ENCODE data around the gene RASL10A. TPM values are rescaled to one million over a fixed set of nuclear protein-coding genes. Genes with fewer than 3 reads are reported as not detected.

Gene RASL10A
- total and polyA plus RNA-seq, 2 experiments from 2014 or later, result 1.6 to 3.0 TPM

DNA sequence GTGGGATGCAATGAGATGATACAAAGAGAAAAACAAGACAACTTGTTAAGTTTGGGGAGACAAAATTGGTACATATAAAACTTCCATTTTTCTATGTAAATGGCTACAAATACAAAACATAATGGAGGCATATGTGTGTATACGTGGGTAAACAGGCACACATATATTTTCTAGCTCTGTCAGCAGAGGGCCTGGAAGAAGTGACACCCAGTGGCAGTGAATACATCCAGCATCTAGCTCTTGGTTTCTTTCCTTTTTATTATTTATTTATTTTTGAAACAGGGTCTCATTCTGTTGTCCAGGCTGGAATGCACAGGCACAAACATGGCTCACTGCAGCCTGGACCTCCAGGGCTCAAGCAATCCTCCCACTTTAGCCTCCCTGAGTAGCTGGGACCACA, 5.0 kb upstream of the RASL10A start:
- Histone ChIP-seq H3K4me3 (no peak overlapping the region), H3K36me3 (ENCODE audit: insufficient read depth) (no peaks in the 10 kb centered on the region), H3K9me2 (ENCODE audit: insufficient read depth) (no peaks in the 10 kb centered on the region), H3K79me2 (replicated peaks; ENCODE audit: insufficient read depth) (no peaks in the 10 kb centered on the region), H4K20me1 (replicated peaks; ENCODE audit: insufficient read depth) (no peaks in the 10 kb centered on the region), H3F3A (replicated peaks; ENCODE audit: low read depth) (0 out of 2 replicates have a peak, but pooled peaks cover 9% of the 10 kb centered on the region), H2AFZ (no peak overlapping the region), H3K4me2 (no peak overlapping the region), H3K27me3 (ENCODE audit: insufficient read depth) (peaks cover 24% of the 10 kb centered on the region), H3K4me1 (ENCODE audit: insufficient read depth) (no peaks in the 10 kb centered on the region), H3K27ac (ENCODE audit: low read depth) (no peak overlapping the region)
- Mint-ChIP-seq H3K4me1 (peaks cover 3% of the 10 kb centered on the region; the same call in 1 of the 3 replicates), H3K36me3 (ENCODE audit: low read depth) (no peaks in the 10 kb centered on the region; the same call in 2 of the 3 replicates), H3K27ac (no peak overlapping the region), H3K27me3 (ENCODE audit: insufficient read depth, low read depth, poor library complexity) (peaks cover 26% of the 10 kb centered on the region), H3K4me3 (no peak overlapping the region), H3K9me3 (peaks cover 6% of the 10 kb centered on the region)
- TF ChIP-seq, protein P1, sequence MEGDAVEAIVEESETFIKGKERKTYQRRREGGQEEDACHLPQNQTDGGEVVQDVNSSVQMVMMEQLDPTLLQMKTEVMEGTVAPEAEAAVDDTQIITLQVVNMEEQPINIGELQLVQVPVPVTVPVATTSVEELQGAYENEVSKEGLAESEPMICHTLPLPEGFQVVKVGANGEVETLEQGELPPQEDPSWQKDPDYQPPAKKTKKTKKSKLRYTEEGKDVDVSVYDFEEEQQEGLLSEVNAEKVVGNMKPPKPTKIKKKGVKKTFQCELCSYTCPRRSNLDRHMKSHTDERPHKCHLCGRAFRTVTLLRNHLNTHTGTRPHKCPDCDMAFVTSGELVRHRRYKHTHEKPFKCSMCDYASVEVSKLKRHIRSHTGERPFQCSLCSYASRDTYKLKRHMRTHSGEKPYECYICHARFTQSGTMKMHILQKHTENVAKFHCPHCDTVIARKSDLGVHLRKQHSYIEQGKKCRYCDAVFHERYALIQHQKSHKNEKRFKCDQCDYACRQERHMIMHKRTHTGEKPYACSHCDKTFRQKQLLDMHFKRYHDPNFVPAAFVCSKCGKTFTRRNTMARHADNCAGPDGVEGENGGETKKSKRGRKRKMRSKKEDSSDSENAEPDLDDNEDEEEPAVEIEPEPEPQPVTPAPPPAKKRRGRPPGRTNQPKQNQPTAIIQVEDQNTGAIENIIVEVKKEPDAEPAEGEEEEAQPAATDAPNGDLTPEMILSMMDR (conservative IDR thresholded peaks at IDR 0.05; ENCODE audit: low read depth in 2 of 2), result peak in 1 of 2 experiments; percentile 22; a peak in 2 of 4 replicates
- no peak for TF ChIP-seq CREB1 (CRISPR knock-in tag; IDR thresholded peaks at IDR 0.05; ENCODE audit: low read depth)
- ATAC-seq (no peak), DNase-seq (ENCODE audit: low spot score) (no peak)

DNA sequence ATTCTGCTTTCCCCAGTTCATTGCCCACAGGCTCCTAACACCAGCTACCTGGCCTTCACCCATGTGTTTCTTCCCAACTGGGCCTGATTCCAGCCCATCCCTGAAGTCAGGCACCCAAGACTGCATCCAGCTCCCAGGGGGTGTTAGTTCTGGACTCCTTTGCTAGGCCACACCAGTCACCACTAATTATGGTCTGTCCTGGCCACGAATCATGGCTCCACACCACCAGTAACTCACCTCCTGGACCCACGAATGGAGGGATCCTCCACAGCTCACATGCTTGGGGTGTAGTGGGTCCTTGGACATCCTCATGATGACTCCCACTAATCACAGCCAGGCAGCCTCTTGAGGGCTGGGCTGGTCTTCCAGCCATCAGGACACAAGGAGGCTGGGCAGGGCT, 3.6 kb upstream of the RASL10A start:
- Mint-ChIP-seq H3K27me3 (ENCODE audit: insufficient read depth, low read depth, poor library complexity) (peaks cover 35% of the 10 kb centered on the region), H3K4me1 (peaks cover 10% of the 10 kb centered on the region), H3K27ac (no peak overlapping the region), H3K9me3 (peaks cover 12% of the 10 kb centered on the region), H3K4me3 (no peak overlapping the region), H3K36me3 (ENCODE audit: low read depth) (peaks cover 5% of the 10 kb centered on the region; the same call in 1 of the 3 replicates)
- no peak overlapping the region for H3K4me2 ChIP-seq
- no peak overlapping the region for H3K4me3 ChIP-seq
- H3K36me3 ChIP-seq (ENCODE audit: insufficient read depth), result no peaks in the 10 kb centered on the region
- peaks cover 38% of the 10 kb centered on the region for H3K27me3 ChIP-seq (ENCODE audit: insufficient read depth)
- TF ChIP-seq, protein P1 (conservative IDR thresholded peaks at IDR 0.05; ENCODE audit: low read depth in 2 of 2), result no peak
- no peak for TF ChIP-seq ZNF331 (CRISPR knock-in tag; IDR thresholded peaks at IDR 0.05; ENCODE audit: low read depth)
- no peak for TF ChIP-seq EZH2phosphoT487 (IDR thresholded peaks at IDR 0.05; ENCODE audit: unreplicated experiment)
- TF ChIP-seq, protein P2, sequence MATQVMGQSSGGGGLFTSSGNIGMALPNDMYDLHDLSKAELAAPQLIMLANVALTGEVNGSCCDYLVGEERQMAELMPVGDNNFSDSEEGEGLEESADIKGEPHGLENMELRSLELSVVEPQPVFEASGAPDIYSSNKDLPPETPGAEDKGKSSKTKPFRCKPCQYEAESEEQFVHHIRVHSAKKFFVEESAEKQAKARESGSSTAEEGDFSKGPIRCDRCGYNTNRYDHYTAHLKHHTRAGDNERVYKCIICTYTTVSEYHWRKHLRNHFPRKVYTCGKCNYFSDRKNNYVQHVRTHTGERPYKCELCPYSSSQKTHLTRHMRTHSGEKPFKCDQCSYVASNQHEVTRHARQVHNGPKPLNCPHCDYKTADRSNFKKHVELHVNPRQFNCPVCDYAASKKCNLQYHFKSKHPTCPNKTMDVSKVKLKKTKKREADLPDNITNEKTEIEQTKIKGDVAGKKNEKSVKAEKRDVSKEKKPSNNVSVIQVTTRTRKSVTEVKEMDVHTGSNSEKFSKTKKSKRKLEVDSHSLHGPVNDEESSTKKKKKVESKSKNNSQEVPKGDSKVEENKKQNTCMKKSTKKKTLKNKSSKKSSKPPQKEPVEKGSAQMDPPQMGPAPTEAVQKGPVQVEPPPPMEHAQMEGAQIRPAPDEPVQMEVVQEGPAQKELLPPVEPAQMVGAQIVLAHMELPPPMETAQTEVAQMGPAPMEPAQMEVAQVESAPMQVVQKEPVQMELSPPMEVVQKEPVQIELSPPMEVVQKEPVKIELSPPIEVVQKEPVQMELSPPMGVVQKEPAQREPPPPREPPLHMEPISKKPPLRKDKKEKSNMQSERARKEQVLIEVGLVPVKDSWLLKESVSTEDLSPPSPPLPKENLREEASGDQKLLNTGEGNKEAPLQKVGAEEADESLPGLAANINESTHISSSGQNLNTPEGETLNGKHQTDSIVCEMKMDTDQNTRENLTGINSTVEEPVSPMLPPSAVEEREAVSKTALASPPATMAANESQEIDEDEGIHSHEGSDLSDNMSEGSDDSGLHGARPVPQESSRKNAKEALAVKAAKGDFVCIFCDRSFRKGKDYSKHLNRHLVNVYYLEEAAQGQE (IDR thresholded peaks at IDR 0.05; ENCODE audit: unreplicated experiment), result no peak
- no peak for TF ChIP-seq NANOG (IDR thresholded peaks at IDR 0.05; ENCODE audit: borderline replicate concordance)
- H3K79me2 ChIP-seq (replicated peaks; ENCODE audit: insufficient read depth), result no peaks in the 10 kb centered on the region
- no peak overlapping the region for H2AFZ ChIP-seq
- no peaks in the 10 kb centered on the region for H3K9me2 ChIP-seq (ENCODE audit: insufficient read depth)
- H3K4me1 ChIP-seq (ENCODE audit: insufficient read depth), result peaks cover 5% of the 10 kb centered on the region; the same call in 1 of the 2 replicates
- no peak overlapping the region for H3K27ac ChIP-seq (ENCODE audit: low read depth)
- H4K20me1 ChIP-seq (replicated peaks; ENCODE audit: insufficient read depth), result peaks cover 5% of the 10 kb centered on the region; the same call in 1 of the 2 replicates
- ATAC-seq, result no peak
- no peak for DNase-seq (ENCODE audit: low spot score)
- peaks cover 15% of the 10 kb centered on the region; the same call in 1 of the 2 replicates for H3F3A ChIP-seq (replicated peaks; ENCODE audit: low read depth)

Data from GM23338 (cell line).